ENCODE data around the gene ODAD3.

ODAD3 gene

DNA sequence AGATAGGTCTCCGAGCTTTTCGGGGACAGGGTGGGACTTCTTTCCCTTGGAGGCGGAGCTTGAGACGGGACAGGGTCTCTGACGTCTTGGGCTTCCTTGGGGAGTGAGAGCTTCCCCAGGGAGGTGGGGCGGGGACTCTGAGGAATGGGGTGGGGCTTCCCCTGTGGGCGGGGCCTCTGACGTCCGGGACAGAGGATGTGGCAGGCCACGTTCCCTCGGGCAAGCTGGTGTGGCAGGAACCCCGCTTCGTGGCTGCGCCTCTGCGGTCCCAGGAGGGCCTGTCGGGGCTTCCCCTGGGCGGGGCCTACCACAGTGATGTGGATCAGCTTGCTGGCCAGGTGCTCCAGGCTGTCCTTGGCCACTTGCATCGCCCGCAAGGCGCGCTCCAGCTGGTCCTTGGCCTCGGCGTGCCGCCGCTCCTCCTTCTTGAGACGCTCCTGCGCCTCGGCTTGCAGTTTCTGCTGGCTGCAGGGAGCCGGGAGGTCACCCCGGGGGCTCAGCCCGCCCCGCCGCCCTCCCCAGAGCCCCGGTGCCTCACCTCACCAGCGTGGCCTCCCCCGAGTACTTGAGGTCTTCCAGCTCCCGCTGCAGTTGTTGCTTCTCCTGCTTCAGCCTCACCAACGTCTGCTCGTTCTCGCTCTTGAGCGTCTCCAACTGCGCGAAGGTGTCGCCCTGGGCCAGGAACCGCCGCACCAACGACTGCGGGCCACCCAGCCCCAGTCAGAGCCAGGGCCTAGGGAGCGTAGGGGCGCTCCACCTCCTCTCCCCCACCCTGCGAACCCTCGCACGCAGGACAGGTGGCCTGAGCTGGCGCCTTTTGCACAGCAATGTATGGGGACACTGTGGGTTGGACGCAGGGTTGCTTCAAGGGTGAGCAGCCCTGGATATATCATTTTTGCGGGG, 12.5 kb downstream of the ODAD3 start:
- DNase-seq (ENCODE audit: low spot score): peak; percentile 92
- in situ Hi-C loops (cut with MboI; ENCODE audit: low pct_unique_long_range_greater_than_20kb, low sequenced_read_pairs, unreplicated experiment): no loop called here
- TF ChIP-seq, protein P1, sequence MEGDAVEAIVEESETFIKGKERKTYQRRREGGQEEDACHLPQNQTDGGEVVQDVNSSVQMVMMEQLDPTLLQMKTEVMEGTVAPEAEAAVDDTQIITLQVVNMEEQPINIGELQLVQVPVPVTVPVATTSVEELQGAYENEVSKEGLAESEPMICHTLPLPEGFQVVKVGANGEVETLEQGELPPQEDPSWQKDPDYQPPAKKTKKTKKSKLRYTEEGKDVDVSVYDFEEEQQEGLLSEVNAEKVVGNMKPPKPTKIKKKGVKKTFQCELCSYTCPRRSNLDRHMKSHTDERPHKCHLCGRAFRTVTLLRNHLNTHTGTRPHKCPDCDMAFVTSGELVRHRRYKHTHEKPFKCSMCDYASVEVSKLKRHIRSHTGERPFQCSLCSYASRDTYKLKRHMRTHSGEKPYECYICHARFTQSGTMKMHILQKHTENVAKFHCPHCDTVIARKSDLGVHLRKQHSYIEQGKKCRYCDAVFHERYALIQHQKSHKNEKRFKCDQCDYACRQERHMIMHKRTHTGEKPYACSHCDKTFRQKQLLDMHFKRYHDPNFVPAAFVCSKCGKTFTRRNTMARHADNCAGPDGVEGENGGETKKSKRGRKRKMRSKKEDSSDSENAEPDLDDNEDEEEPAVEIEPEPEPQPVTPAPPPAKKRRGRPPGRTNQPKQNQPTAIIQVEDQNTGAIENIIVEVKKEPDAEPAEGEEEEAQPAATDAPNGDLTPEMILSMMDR (IDR thresholded peaks at IDR 0.05; ENCODE audit: extremely low read depth, insufficient read depth, missing control alignments): no peak

DNA sequence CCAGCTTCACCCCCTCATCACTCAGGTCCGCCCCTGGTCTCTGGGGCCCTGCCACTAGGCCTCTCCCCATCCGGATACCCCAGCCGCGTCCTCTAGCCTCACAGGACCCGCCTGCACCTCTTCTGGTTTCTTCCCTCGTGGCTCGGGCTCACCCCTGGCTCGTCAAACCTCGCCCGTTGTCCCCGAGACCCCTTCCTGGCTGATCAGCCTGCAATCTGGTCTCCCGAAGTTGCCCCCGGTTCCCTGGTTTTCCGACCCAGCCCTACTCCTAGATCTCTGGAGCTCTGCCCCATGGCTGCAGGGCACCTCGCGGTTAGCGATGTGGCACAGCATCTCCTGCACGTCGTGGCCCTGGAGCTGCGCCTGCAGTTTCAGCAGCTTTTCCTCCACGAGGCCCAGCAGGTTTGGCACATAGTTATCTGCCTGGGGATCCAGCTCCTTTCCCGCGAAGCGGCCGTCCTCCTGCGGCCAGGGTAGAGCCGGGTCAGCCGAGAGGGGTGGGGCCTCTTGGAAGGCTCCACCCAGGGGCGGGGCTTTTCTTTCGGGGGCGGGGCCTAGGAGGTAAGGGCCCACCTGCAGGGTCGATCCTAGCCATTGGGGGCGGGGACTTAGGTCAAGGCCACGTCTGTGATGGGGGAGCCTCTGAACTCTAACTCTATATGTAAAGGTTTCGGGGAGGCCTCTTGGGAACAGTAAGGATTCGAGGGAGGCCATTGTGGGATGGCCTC, 13.4 kb downstream of the ODAD3 start:
- peak; percentile 89 for DNase-seq (ENCODE audit: low spot score)
- TF ChIP-seq, protein P1 (IDR thresholded peaks at IDR 0.05; ENCODE audit: extremely low read depth, insufficient read depth, missing control alignments): no peak
- in situ Hi-C loops (cut with MboI; ENCODE audit: low pct_unique_long_range_greater_than_20kb, low sequenced_read_pairs, unreplicated experiment): no loop called here

DNA sequence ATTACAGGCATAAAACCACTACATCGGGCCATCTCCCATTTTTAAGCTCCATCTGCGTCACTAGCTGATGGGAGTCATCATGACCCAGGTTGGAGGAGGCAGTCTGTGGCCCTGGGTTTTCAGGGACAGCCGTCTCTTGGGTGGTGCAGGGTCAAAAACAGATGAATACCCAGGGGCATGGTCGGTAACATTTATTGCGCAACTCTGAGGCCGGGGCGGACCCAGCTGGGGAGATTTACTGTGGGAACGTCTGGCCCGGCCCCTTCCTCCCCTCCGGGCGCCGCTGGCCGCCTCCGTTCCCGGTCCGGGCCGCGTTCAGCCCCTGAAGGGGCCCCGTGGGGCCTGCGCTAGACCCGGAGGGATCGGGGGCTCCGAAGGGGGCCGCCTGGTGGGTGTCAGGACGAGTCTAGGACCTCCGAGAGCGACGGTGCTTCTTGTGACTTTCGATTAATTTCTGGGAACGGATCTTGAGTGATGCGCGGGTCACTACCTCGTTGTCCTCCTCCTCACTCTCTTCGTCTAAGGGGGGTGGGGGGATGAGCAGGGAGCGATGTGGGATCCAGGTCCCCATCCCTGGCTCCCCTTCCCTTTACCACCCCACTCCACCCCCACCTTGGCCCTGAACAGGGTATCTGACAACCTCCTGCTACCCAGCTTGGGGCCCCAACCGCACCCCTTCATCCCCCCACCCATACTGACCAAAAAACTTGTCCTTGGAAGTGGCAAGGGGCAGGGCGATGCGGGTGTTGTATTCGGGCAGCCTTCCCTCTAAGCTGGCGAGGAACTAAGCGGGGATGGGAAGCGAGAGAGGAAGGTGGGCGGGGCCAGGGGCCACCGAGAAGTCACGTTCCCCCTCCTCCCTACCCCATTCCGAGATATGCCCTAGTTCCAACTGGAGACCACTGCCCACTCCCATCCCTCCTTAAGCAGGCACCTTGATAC, 14.2 kb downstream of the ODAD3 start:
- in situ Hi-C loops (cut with MboI; ENCODE audit: low pct_unique_long_range_greater_than_20kb, low sequenced_read_pairs, unreplicated experiment): no loop called here
- TF ChIP-seq, protein P1 (IDR thresholded peaks at IDR 0.05; ENCODE audit: extremely low read depth, insufficient read depth, missing control alignments): no peak
- DNase-seq (ENCODE audit: low spot score): peak; percentile 55

DNA sequence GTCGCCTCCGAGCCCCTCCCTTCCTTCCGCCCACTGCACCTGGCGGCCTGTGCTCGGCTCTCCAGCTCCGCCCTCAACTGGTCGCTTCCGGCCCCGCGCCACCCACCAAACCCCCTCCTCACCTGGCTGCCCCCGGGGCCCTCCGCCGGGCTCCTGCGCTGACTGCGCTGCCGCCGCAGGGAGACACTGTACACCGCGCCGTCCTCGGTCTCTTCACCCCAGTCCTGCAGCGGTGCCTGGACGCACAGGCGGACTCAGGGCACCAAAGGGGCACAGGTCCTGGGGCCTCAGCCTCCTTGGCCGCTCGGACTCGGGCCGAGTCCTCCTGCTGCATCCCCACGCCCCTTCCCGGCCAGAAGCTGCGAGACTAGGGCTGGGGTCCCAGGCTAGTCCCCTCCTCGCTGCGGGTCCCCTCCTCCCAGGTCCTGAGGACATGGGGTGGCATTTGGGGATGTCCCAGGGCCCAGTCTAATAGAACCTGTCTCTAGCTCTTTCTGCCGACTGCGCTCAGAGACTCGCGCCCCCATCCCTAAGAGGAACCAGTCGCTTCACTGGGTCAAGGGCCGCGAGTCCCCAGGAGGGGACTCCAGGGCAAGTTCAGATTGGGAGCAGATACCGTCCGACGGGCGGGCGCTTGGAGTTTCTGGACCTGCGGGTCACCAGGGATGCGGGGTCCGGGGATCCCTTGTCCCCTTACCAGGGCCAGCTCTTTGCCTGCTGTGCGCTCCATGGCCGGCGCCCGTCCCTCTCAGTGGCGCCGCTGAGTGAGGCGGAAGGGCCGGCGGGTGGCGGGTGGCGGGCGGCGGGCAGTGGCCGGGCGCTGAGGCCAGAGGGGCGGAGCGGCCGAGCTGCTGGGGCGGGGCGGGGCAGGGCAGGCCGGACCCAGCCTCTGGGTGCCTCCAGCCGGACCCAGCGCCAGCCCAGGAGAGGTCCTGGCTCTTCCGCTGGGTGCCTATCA, 16.1 kb downstream of the ODAD3 start, which contains the start of gene RGL3:
Gene RGL3 (minus strand): TSS at position 766 of the 958 bp plus-strand sequence. CDS start 36 bp downstream, at position 730.
- TF ChIP-seq, protein P1 (IDR thresholded peaks at IDR 0.05; ENCODE audit: extremely low read depth, insufficient read depth, missing control alignments): no peak
- in situ Hi-C loops (cut with MboI; ENCODE audit: low pct_unique_long_range_greater_than_20kb, low sequenced_read_pairs, unreplicated experiment): no loop called here

DNA sequence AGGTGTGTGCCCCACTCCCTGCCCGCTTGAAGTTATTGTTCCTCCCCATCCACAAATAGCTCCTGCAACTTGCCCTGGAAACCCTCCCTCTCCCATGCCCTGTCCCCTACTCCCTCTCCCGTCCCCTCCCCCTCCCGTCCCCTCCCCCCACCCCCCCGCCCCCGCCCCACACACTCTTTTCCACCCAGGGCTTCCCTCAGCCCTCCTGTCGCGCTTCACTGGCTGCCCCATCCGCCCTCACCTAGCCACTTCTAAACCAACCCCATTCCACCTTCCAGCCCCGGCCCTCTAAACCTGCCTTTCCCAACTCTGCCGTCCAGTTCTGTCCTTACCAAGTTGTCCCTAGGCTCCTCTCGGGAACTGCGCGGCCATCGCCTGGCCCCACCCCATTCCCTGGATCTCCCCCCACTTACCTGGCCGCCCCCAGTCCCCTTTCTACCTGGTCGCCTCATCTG, 16.8 kb downstream of the ODAD3 start:
- in situ Hi-C loops (cut with MboI; ENCODE audit: low pct_unique_long_range_greater_than_20kb, low sequenced_read_pairs, unreplicated experiment): no loop called here
- TF ChIP-seq, protein P1 (IDR thresholded peaks at IDR 0.05; ENCODE audit: extremely low read depth, insufficient read depth, missing control alignments): no peak
- DNase-seq (ENCODE audit: low spot score): no peak

More for the DNA sequence above, 16.1 kb downstream of the ODAD3 start, which contains the start of gene RGL3:
- peak; percentile 42 for DNase-seq (ENCODE audit: low spot score)
